Measurements from ENCODE around the gene TMEM252.

TMEM252 gene

DNA sequence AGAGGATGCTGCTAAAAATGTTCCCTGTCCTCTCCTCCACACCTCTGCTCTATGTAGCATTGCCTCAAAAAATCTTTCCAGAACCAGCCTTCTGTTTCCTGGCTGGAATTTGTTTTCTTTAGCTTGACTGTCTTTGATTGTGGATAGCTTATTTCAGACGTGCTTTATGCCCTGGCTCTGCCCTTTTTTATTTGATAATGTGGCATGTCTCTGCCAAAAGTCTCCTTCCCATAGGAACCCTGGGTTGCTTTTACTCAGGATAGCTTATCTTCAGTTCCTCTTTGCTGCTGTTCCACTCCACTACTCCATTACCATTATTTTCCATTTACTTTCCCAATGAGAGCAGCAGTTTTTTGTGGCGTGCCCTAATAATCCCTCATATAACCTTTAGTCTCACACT, 885 bp upstream of the TMEM252 start:
- TF ChIP-seq, protein P1, sequence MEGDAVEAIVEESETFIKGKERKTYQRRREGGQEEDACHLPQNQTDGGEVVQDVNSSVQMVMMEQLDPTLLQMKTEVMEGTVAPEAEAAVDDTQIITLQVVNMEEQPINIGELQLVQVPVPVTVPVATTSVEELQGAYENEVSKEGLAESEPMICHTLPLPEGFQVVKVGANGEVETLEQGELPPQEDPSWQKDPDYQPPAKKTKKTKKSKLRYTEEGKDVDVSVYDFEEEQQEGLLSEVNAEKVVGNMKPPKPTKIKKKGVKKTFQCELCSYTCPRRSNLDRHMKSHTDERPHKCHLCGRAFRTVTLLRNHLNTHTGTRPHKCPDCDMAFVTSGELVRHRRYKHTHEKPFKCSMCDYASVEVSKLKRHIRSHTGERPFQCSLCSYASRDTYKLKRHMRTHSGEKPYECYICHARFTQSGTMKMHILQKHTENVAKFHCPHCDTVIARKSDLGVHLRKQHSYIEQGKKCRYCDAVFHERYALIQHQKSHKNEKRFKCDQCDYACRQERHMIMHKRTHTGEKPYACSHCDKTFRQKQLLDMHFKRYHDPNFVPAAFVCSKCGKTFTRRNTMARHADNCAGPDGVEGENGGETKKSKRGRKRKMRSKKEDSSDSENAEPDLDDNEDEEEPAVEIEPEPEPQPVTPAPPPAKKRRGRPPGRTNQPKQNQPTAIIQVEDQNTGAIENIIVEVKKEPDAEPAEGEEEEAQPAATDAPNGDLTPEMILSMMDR (IDR thresholded peaks at IDR 0.05; ENCODE audit: low read depth, low read length) = no peak
- no peak for DNase-seq (ENCODE audit: extremely low read depth, low read depth)

DNA sequence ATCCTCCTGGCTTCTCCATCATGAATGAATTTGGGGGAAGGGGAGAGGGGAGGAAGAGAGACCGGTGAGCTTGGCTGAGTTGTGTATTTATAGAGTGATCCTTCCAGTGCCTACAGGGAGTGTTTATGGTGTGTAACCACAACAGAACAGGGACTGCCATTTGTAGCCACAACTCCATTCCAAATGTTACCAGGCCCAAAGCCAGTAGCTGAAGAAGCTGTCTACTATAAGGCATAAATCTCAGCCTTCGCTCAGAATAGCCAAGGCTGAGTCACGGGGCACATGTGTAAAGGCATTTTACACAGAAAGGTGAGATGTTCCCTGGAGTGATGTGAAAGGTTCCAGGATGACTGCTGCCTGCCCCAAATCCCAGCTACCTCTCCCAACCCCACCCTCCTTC, 2.5 kb downstream of the TMEM252 start:
- no peak for DNase-seq (ENCODE audit: extremely low read depth, low read depth)
- TF ChIP-seq, protein P1 (IDR thresholded peaks at IDR 0.05; ENCODE audit: low read depth, low read length) = no peak

DNA sequence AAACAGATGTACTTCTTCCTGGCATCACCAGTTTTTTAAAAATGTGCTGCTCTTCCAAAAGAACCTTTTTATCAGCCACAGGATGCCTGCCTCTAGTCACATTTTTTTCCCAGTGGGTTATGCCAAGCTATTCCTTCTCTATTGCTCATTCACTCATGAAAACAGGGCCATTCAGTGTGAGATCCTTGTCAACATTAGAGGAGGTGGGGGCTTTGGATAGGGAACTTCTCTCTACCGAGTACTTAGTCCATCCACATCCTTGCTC, 3.1 kb downstream of the TMEM252 start:
- no peak for DNase-seq (ENCODE audit: extremely low read depth, low read depth)
- TF ChIP-seq, protein P1 (IDR thresholded peaks at IDR 0.05; ENCODE audit: low read depth, low read length) = no peak

DNA sequence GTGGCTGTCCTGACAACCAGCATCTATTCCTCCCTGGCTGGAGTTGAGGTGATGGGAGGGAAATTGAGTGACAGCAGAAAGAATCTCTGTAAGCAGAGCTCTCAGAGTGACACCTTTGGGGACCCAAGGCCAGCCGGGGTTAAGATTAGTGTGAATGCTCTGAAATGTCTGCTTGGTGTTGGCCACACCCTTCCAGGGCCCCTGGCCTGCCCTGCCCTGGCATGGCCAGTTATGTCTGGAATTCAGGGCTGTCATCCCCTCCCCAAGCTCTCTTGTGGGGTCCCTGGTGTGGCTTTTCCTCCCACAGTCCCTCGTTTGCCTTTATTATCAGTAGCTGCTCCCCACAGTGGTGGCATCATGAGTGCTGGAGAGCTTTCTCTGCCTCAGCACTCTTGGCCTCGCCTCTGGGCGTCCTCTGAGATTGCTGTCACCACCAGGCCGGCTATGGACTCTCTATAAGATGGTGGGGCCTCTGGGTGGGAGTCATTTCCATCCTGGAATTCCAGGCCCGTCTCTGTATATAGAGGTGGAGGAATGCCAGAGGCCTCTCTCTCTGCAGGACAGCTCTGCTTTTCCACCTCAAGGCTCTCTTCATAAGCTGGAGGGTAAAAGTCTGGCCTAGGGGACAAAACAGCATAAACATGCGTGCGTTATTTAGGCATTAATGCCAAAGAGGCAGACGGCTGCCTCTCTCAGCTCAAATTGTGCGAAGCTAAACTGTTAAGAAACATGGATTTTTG, 3.6 kb downstream of the TMEM252 start:
- DNase-seq (ENCODE audit: extremely low read depth, low read depth) = no peak
- TF ChIP-seq, protein P1 (IDR thresholded peaks at IDR 0.05; ENCODE audit: low read depth, low read length) = no peak

DNA sequence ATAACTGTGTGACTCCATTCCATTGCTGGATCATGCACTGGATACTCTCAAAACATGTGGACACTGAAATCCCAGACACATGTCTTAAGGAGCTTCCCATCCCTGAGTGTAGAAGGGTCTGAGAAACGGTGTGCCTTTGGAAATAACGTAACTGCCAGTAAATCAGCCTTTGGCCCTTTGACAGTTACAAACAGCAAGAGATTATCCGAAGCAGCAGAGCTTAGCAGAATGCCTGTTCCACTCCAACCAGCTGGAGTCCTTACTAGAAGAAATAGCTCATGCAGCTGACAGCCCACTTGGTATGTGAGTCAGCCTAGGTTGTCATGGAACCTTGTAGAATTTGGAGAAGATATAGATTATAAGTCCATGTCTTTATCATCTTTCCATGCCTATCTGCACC, 7.0 kb downstream of the TMEM252 start:
- DNase-seq (ENCODE audit: extremely low read depth, low read depth) = no peak
- TF ChIP-seq, protein P1 (IDR thresholded peaks at IDR 0.05; ENCODE audit: low read depth, low read length) = no peak

DNA sequence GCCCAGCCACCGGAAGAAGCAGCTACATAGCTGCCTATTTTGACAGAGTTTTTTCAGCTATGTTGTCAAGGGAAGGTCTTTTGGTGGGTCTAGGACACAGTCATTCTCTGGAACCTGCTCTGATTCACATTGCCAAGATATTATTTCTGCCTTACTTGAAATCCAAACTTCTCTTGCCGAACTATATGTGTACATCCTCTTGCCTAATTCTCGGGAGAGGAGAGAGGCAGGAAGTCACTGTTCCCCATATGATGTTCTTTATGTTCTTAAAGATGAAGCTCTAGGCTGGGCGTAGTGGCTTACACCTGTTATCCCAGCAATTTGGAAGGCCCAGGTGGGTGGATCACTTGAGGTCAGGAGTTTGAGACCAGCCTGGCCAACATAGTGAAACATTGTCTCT, 8.6 kb downstream of the TMEM252 start:
- DNase-seq (ENCODE audit: extremely low read depth, low read depth) = no peak
- TF ChIP-seq, protein P1 (IDR thresholded peaks at IDR 0.05; ENCODE audit: low read depth, low read length) = no peak

DNA sequence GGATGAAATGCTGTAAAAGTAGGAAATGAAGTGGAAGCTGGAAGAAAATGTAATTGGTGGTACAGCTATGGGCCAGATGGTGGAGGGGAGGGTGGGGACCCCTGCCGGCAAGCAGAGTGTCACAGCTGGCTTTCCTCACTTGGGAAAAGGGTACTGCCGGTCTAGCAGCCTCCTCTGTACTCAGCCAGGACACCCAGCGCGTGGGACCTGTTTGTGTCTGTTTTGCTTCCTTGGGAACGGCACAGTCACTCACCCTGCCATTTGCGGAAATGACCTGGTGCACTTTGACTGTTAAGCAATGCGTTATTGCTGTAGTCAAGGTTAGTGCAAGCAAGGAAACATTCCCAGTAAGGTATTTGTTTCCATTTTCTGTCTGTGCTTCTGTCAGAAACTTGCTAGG, 10.1 kb downstream of the TMEM252 start:
- TF ChIP-seq, protein P1 (IDR thresholded peaks at IDR 0.05; ENCODE audit: low read depth, low read length) = no peak
- no peak for DNase-seq (ENCODE audit: extremely low read depth, low read depth)
